HepG2 (cell line): Measurements from ENCODE around the gene SLC5A6. TPM values are rescaled to one million over a fixed set of nuclear protein-coding genes. Genes with fewer than 3 reads are reported as not detected.
"Not testable (repeated sequence)": the region's sequence is repeated elsewhere in the genome, so short reads cannot be mapped to it uniquely, and the experiment has no call there.

ENCODE experiments used
- ATAC-seq: fragments of 200-7000 bp; cut with Tn5 transposase; 3 replicates; pipeline ENCODE4 v1.9.1; 2020; ENCODE audit warnings: mild to moderate bottlenecking, moderate library complexity
- BruUV-seq: library from RNA; stranded (reverse); fragments of 400-500 nt; replicated peaks from 2 replicates; lab custom pipeline; 2021; lab: Mats Ljungman, UMichigan
- CTCF ChIA-PET: fragments of 300-600 bp; formaldehyde crosslinking; extraction: SDS; loops from one replicate; lab custom pipeline; 2021; ENCODE audit warnings: low total read pairs, inconsistent platforms, low intra/inter-chr PET ratio; lab: Yijun Ruan, JAX
- POLR2A ChIA-PET: fragments of 350-600 bp; sonication (Branson Sonifier 250); formaldehyde crosslinking; loops from one replicate; lab custom pipeline; 2020; ENCODE audit warnings: antibody characterized with exemption, inconsistent platforms; lab: Yijun Ruan, JAX
- DNase-seq: peaks from one replicate; pipeline ENCODE4 v3.0.0-alpha.2; 2015; ENCODE audit warnings: low spot score
- FAIRE-seq: peaks from 3 replicates; lab custom pipeline; 2011; peaks lifted over from hg19 to GRCh38; lab: Jason Lieb, UNC
- H2AFZ ChIP-seq: one replicate; pipeline ENCODE4 v1.6.1; 2011; ENCODE audit warnings: low read length, inconsistent platforms
- H3K27ac ChIP-seq: fragments of 300-600 bp; 3 replicates; pipeline ENCODE4 v1.8.0; 2011; ENCODE audit warnings: mixed run types, mild to moderate bottlenecking, mixed read lengths, low read length, inconsistent platforms; ENCODE audit not compliant: insufficient read depth; ENCODE audit errors: extremely low read length
- H3K27me3 ChIP-seq, 2 experiments: fragments of 200-600 bp in 1 of 2; 2 replicates in 1 of 2; 3 replicates in 1 of 2; pipeline versions ENCODE4 v1.6.0 to v1.8.0; 2011; ENCODE audit warnings: low read length in 2 of 2, mild to moderate bottlenecking in 2 of 2, moderate library complexity in 2 of 2, inconsistent platforms in 1 of 2; ENCODE audit not compliant: insufficient read depth in 2 of 2, control insufficient read depth in 1 of 2
- H3K36me3 ChIP-seq, 2 experiments: fragments of 200-600 bp in 1 of 2; replicated peaks in 1 of 2; 2 replicates in 1 of 2; 3 replicates in 1 of 2; pipeline versions ENCODE4 v1.5.1 to v1.8.0; 2011; ENCODE audit warnings: low read length in 2 of 2, inconsistent platforms in 1 of 2; ENCODE audit not compliant: insufficient read depth in 2 of 2, control insufficient read depth in 1 of 2
- H3K4me1 ChIP-seq: 2 replicates; pipeline ENCODE4 v1.5.1; 2012; ENCODE audit warnings: low read length, inconsistent platforms; ENCODE audit not compliant: insufficient read depth
- H3K4me2 ChIP-seq: 2 replicates; pipeline ENCODE4 v1.6.0; 2011; ENCODE audit warnings: low read depth, low read length, inconsistent platforms
- H3K4me3 ChIP-seq, 3 experiments: fragments of 200-600 bp in 1 of 3; sonication (generic), shearing (Covaris generic) in 1 of 3; replicated peaks in 1 of 3; 2 replicates each; pipeline ENCODE4 v1.5.1; 2011 to 2016; ENCODE audit warnings: low read length in 3 of 3, inconsistent platforms in 2 of 3, low read depth in 2 of 3, mild to moderate bottlenecking in 2 of 3, control low read depth in 1 of 3, mixed read lengths in 1 of 3; ENCODE audit not compliant: insufficient read depth in 1 of 3
- H3K79me2 ChIP-seq: one replicate; pipeline ENCODE4 v1.6.1; 2011; ENCODE audit warnings: low read length, inconsistent platforms; ENCODE audit not compliant: insufficient read depth
- H3K9ac ChIP-seq: 2 replicates; pipeline ENCODE4 v1.6.0; 2011; ENCODE audit warnings: mild to moderate bottlenecking, low read depth, low read length, inconsistent platforms; ENCODE audit not compliant: insufficient read depth
- H3K9me3 ChIP-seq: 2 replicates; pipeline ENCODE4 v1.5.1; 2012; ENCODE audit warnings: mild to moderate bottlenecking, low read length
- H4K20me1 ChIP-seq: 2 replicates; pipeline ENCODE4 v1.6.0; 2011; ENCODE audit warnings: inconsistent platforms, mild to moderate bottlenecking, low read length, moderate library complexity; ENCODE audit not compliant: insufficient read depth
- HMG20A ChIP-seq: IDR thresholded peaks from 2 replicates; pipeline ENCODE4 v1.6.1; 2016; ENCODE audit warnings: borderline replicate concordance
- MTA1 ChIP-seq: sonication (generic); formaldehyde crosslinking; IDR thresholded peaks from 2 replicates; pipeline ENCODE4 v1.4.0; 2020; ENCODE audit warnings: missing genetic modification reagents, mild to moderate bottlenecking, borderline replicate concordance
- SAFB2 ChIP-seq: sonication (generic); formaldehyde crosslinking; IDR thresholded peaks from 2 replicates; pipeline ENCODE4 v1.5.1; 2020; ENCODE audit warnings: missing genetic modification reagents, low read depth, mild to moderate bottlenecking, borderline replicate concordance
- TFE3 ChIP-seq: IDR thresholded peaks from 2 replicates; pipeline ENCODE4 v1.6.1; 2016
- ZNF251 ChIP-seq: sonication (generic); formaldehyde crosslinking; IDR thresholded peaks from 2 replicates; pipeline ENCODE4 v1.9.0; 2021; ENCODE audit warnings: mild to moderate bottlenecking, missing genetic modification reagents
- ZNF333 ChIP-seq: sonication (generic); formaldehyde crosslinking; IDR thresholded peaks from 2 replicates; pipeline ENCODE4 v1.4.0; 2020; ENCODE audit warnings: mild to moderate bottlenecking, missing genetic modification reagents, borderline replicate concordance
- ZNF615 ChIP-seq: sonication (generic); formaldehyde crosslinking; IDR thresholded peaks from 2 replicates; pipeline ENCODE4 v1.5.0; 2020; ENCODE audit warnings: mild to moderate bottlenecking, missing genetic modification reagents, borderline replicate concordance
- ZNF800 ChIP-seq: sonication (generic); formaldehyde crosslinking; IDR thresholded peaks from 2 replicates; pipeline ENCODE4 v1.4.0; 2020; ENCODE audit warnings: missing genetic modification reagents
- WGBS: methylation state at CpG from one replicate; pipeline ENCODE4 v1.1.6; 2017; ENCODE audit warnings: low lambda C conversion rate; 5-methylcytosine and 5-hydroxymethylcytosine counted together
- in situ Hi-C: cut with HindIII; loops from 2 replicates; pipeline ENCODE4 v1.10.0; 2017; ENCODE audit warnings: low pct_unique_long_range_greater_than_20kb; ENCODE audit not compliant: extremely low pct_ligation_motif_present
- intact Hi-C: fragments of 100-400 bp; cut with micrococcal nuclease; formaldehyde crosslinking; loops from one replicate; pipeline ENCODE4 v1.10.0; 2022; ENCODE audit not compliant: unreplicated experiment
- polyA plus RNA-seq, 8 experiments: library from polyadenylated mRNA; depleted of rRNA in 3 of 8; stranded (reverse) in 7 of 8; unstranded in 1 of 8; fragments of >200 nt; fragmentation: Illumina TruSeq in 4 of 8; extraction: Trizol in 4 of 8; gene quantifications; 2 replicates each; pipeline versions ENCODE4 v1.2.1 to v1.2.3, GENCODE V29; 2011 to 2016; ENCODE audit warnings: low read depth in 4 of 8, missing spikeins in 1 of 8, mixed read lengths in 1 of 8; ENCODE audit not compliant: insufficient read depth in 1 of 8
- total RNA-seq, 5 experiments: library from RNA; depleted of rRNA; stranded (reverse); fragments of >200 nt; fragmentation: Illumina TruSeq; extraction: Trizol; gene quantifications; 2 replicates each; pipeline ENCODE4 v1.2.3, GENCODE V29; 2016; ENCODE audit warnings: low read depth in 1 of 5

Gene SLC5A6
- total and polyA plus RNA-seq, 2 of the 13 experiments (the other 11 are each of a cell fraction or from before 2014, with no cell fraction given) = 135 to 417 TPM

- H3K9me3 ChIP-seq, FAIRE-seq, H3K27ac ChIP-seq, DNase-seq, H3K27me3 ChIP-seq, BruUV-seq, H3K9ac ChIP-seq, H3K4me3 ChIP-seq, H3K36me3 ChIP-seq, H3K4me2 ChIP-seq, H4K20me1 ChIP-seq, intact Hi-C loops, H2AFZ ChIP-seq, ATAC-seq, H3K79me2 ChIP-seq, CTCF ChIA-PET: not testable (repeated sequence)
- POLR2A ChIA-PET = interaction anchor here (1.6 kb wide), 1 partner anchor 109 kb away, joined by 4 read pairs; the partner anchor contains the start of gene KHK
- H3K4me1 ChIP-seq = peaks cover 34% of the 10 kb centered on the region
- in situ Hi-C loops = loop anchor here (5.0 kb wide), 1 partner anchor 98 kb away; no protein-coding TSS in a partner anchor
- WGBS = 93% methylated on average over 3 of the region's 3 CpGs
These were observed 16.3 kb downstream of the SLC5A6 start for GRCh38 chr2:27195799-27196198.

- no peak overlapping the region for H2AFZ ChIP-seq
- 36% methylated on average over 17 of the region's 17 CpGs for WGBS
- FAIRE-seq (no peak), ATAC-seq (peak; percentile 61), DNase-seq (peak; percentile 82)
- no peaks in the 10 kb centered on the region for H4K20me1 ChIP-seq
- ChIA-PET POLR2A (interaction anchor here (0.7 to 1.8 kb wide), 13 partner anchors 9 to 108 kb away, joined by 3 to 13 read pairs (median 4); partner anchors contain the start of genes ABHD1, ATRAID, KHK and PREB), CTCF (no interaction called here)
- no peak overlapping the region; a peak in 1 of 6 replicates for H3K4me3 ChIP-seq
- H3K36me3 ChIP-seq = peaks cover 0 to 1% of the 10 kb centered on the region in 2 experiments; a peak in 2 of 5 replicates
- in situ Hi-C loops = loop anchor here (5.0 kb wide), 1 partner anchor 97 kb away; no protein-coding TSS in a partner anchor
- H3K27ac ChIP-seq = peak overlapping the region; percentile 28
- H3K4me1 ChIP-seq = peaks cover 35% of the 10 kb centered on the region
- intact Hi-C loops = loop anchor here (5.0 kb wide), 1 partner anchor 77 kb away; the partner anchor contains the start of gene CGREF1
- peak overlapping the region; percentile 48 for H3K4me2 ChIP-seq
- no peaks in the 10 kb centered on the region for H3K79me2 ChIP-seq
- H3K9ac ChIP-seq = peak overlapping the region; percentile 6; the same call in 1 of the 2 replicates
- H3K9me3 ChIP-seq = no peaks in the 10 kb centered on the region
- BruUV-seq = no TSS peak
- no peaks in the 10 kb centered on the region for H3K27me3 ChIP-seq
- TF ChIP-seq HMG20A (CRISPR knock-in tag) (peak; percentile 54; the same call in 1 of the 2 replicates), TFE3 (CRISPR knock-in tag) (no peak), SAFB2 (CRISPR knock-in tag) (no peak), MTA1 (CRISPR knock-in tag) (no peak), ZNF251 (CRISPR knock-in tag) (no peak), ZNF800 (CRISPR knock-in tag) (no peak), ZNF615 (CRISPR knock-in tag) (no peak), ZNF333 (CRISPR knock-in tag) (peak; percentile 51; the same call in 1 of the 2 replicates)
These were observed 17.3 kb downstream of the SLC5A6 start for GRCh38 chr2:27194538-27195354.
